Mammary epithelial cell (primary cell): ENCODE data around the gene ZNF3.

Experiments used
- EZH2 ChIP-seq: IDR thresholded peaks from 2 replicates; pipeline ENCODE4 v1.6.1; 2012; ENCODE audit warnings: low read length, inconsistent platforms, borderline replicate concordance
- TF ChIP-seq, protein P1 (sequence below), 2 donors: IDR thresholded peaks in 1 of 2; conservative IDR thresholded peaks in 1 of 2; 2 replicates each; pipeline ENCODE4 v1.5.1; 2011 to 2012; ENCODE audit warnings: inconsistent platforms in 2 of 2, low read length in 2 of 2, mild to moderate bottlenecking in 2 of 2, control low read depth in 1 of 2, low read depth in 1 of 2; ENCODE audit not compliant: insufficient read depth in 1 of 2; ENCODE audit errors: extremely low read depth in 1 of 2

DNA sequence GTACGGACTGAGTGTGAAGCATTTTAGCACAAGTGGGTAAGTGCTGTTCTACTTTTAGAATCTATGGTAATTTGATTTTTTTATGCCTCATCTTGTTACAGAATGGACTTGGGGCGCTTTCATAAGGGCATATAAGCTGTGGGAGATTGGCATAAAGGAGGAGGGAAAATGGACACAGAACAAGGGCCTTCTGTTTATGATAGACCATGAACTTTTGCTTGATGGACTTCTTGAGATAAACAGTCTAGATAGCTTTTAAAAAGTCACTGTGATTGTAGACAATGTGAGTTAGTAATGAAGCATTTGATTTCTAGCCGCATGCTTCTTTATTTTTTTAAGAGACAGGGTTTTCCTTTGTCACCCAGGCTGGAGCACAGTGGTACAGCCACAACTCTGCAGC lies 29.9 kb downstream of the ZNF3 start:
- TF ChIP-seq, protein P1, sequence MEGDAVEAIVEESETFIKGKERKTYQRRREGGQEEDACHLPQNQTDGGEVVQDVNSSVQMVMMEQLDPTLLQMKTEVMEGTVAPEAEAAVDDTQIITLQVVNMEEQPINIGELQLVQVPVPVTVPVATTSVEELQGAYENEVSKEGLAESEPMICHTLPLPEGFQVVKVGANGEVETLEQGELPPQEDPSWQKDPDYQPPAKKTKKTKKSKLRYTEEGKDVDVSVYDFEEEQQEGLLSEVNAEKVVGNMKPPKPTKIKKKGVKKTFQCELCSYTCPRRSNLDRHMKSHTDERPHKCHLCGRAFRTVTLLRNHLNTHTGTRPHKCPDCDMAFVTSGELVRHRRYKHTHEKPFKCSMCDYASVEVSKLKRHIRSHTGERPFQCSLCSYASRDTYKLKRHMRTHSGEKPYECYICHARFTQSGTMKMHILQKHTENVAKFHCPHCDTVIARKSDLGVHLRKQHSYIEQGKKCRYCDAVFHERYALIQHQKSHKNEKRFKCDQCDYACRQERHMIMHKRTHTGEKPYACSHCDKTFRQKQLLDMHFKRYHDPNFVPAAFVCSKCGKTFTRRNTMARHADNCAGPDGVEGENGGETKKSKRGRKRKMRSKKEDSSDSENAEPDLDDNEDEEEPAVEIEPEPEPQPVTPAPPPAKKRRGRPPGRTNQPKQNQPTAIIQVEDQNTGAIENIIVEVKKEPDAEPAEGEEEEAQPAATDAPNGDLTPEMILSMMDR (conservative IDR thresholded peaks at IDR 0.05 in 1 of 2, IDR thresholded peaks at IDR 0.05 in 1 of 2; ENCODE audit: extremely low read depth in 1 of 2, insufficient read depth in 1 of 2, low read depth in 1 of 2, low read length in 2 of 2) = no peak
- no peak for TF ChIP-seq EZH2
